IMR-90 (cell line): ENCODE data around the gene FAAP100. TPM values are rescaled to one million over a fixed set of nuclear protein-coding genes. Genes with fewer than 3 reads are reported as not detected.

Experiments
- ATAC-seq: fragments of 200-7000 bp; cut with Tn5 transposase; 2 replicates; pipeline ENCODE4 v1.9.1; 2020; ENCODE audit warnings: low read depth, mild to moderate bottlenecking, moderate library complexity
- BruUV-seq: library from RNA; stranded (reverse); fragments of 400-500 nt; replicated peaks from 2 replicates; lab custom pipeline; 2021; lab: Mats Ljungman, UMichigan
- CTCF ChIA-PET: fragments of 300-600 bp; formaldehyde crosslinking; extraction: SDS; loops from one replicate; lab custom pipeline; 2021; ENCODE audit warnings: antibody characterized with exemption; lab: Yijun Ruan, JAX
- POLR2A ChIA-PET: fragments of 300-600 bp; sonication (Branson Sonifier 250); formaldehyde crosslinking; loops from one replicate; lab custom pipeline; 2022; ENCODE audit warnings: antibody characterized with exemption; ENCODE audit not compliant: unreplicated experiment; lab: Charles Lee
- DNase-seq: peaks from one replicate; pipeline ENCODE4 v3.0.0; 2013
- H2AFZ ChIP-seq: replicated peaks from 2 replicates; pipeline ENCODE3; 2013; ENCODE audit warnings: low read length, mild to moderate bottlenecking; ENCODE audit not compliant: poor library complexity
- H2AK5ac ChIP-seq: 2 replicates; pipeline ENCODE4 v1.6.1; 2013; ENCODE audit warnings: low read depth, low read length, inconsistent platforms
- H2AK9ac ChIP-seq: replicated peaks from 2 replicates; pipeline ENCODE3; 2013; ENCODE audit warnings: mild to moderate bottlenecking, low read depth, low read length, moderate library complexity; ENCODE audit not compliant: poor library complexity
- H2BK120ac ChIP-seq: 2 replicates; pipeline ENCODE4 v1.6.1; 2013; ENCODE audit warnings: low read depth, low read length, inconsistent platforms
- H2BK15ac ChIP-seq: 3 replicates; pipeline ENCODE4 v1.6.1; 2013; ENCODE audit warnings: low read depth, low read length, inconsistent platforms
- H2BK20ac ChIP-seq: 2 replicates; pipeline ENCODE4 v1.6.1; 2013; ENCODE audit warnings: low read depth, mild to moderate bottlenecking, inconsistent platforms, low read length, moderate library complexity
- H2BK5ac ChIP-seq: 2 replicates; pipeline ENCODE4 v1.6.1; 2013; ENCODE audit warnings: mild to moderate bottlenecking, low read depth, low read length, inconsistent platforms; ENCODE audit not compliant: poor library complexity, severe bottlenecking
- H3K14ac ChIP-seq: replicated peaks from 2 replicates; pipeline ENCODE4 v1.6.1; 2013; ENCODE audit warnings: low read depth, low read length, inconsistent platforms
- H3K18ac ChIP-seq: 2 replicates; pipeline ENCODE4 v1.6.1; 2013; ENCODE audit warnings: low read depth, low read length, control low read depth
- H3K23ac ChIP-seq: 2 replicates; pipeline ENCODE4 v1.6.1; 2013; ENCODE audit warnings: low read depth, low read length, inconsistent platforms
- H3K27ac ChIP-seq: 2 replicates; pipeline ENCODE4 v1.5.1; 2013; ENCODE audit warnings: mild to moderate bottlenecking, control low read depth, low read length; ENCODE audit not compliant: insufficient read depth
- H3K27me3 ChIP-seq: 2 replicates; pipeline ENCODE4 v1.6.1; 2013; ENCODE audit warnings: low read length; ENCODE audit not compliant: control insufficient read depth, insufficient read depth
- H3K36me3 ChIP-seq: 2 replicates; pipeline ENCODE4 v1.6.1; 2013; ENCODE audit warnings: low read length, mixed read lengths; ENCODE audit not compliant: control insufficient read depth, insufficient read depth
- H3K4ac ChIP-seq: 2 replicates; pipeline ENCODE4 v1.6.1; 2013; ENCODE audit warnings: low read depth, low read length, inconsistent platforms
- H3K4me1 ChIP-seq: 2 replicates; pipeline ENCODE4 v1.6.1; 2013; ENCODE audit warnings: low read length, mixed read lengths; ENCODE audit not compliant: control insufficient read depth, insufficient read depth
- H3K4me2 ChIP-seq: 2 replicates; pipeline ENCODE4 v1.6.1; 2013; ENCODE audit warnings: low read depth, mild to moderate bottlenecking, control low read depth, low read length, moderate library complexity
- H3K4me3 ChIP-seq: 2 replicates; pipeline ENCODE4 v1.5.1; 2013; ENCODE audit warnings: low read depth, mild to moderate bottlenecking, control low read depth, low read length, moderate library complexity; ENCODE audit not compliant: insufficient read depth
- H3K56ac ChIP-seq: 2 replicates; pipeline ENCODE4 v1.6.1; 2013; ENCODE audit warnings: low read length, inconsistent platforms; ENCODE audit not compliant: insufficient read depth; ENCODE audit errors: extremely low read depth
- H3K79me1 ChIP-seq, 2 experiments: 2 replicates each; pipeline ENCODE4 v1.6.1; 2013; ENCODE audit warnings: low read length in 2 of 2, inconsistent platforms in 1 of 2, low read depth in 1 of 2
- H3K9ac ChIP-seq: 2 replicates; pipeline ENCODE4 v1.6.1; 2013; ENCODE audit warnings: low read depth, low read length, control low read depth
- H3K9me1 ChIP-seq: 2 replicates; pipeline ENCODE4 v1.6.1; 2013; ENCODE audit warnings: low read length, inconsistent platforms; ENCODE audit not compliant: insufficient read depth
- H3K9me3 ChIP-seq: 2 replicates; pipeline ENCODE4 v1.6.1; 2013; ENCODE audit warnings: low read length; ENCODE audit not compliant: control insufficient read depth, insufficient read depth
- H4K20me1 ChIP-seq: 2 replicates; pipeline ENCODE4 v1.6.1; 2013; ENCODE audit warnings: low read length, inconsistent platforms; ENCODE audit not compliant: insufficient read depth
- H4K5ac ChIP-seq: 2 replicates; pipeline ENCODE4 v1.6.1; 2013; ENCODE audit warnings: mild to moderate bottlenecking, low read depth, low read length, control low read depth
- H4K8ac ChIP-seq, 2 experiments: 2 replicates each; pipeline ENCODE4 v1.6.1; 2013; ENCODE audit warnings: low read depth in 2 of 2, low read length in 2 of 2, control low read depth in 1 of 2, inconsistent platforms in 1 of 2
- H4K91ac ChIP-seq: 2 replicates; pipeline ENCODE4 v1.6.1; 2013; ENCODE audit warnings: low read depth, low read length, inconsistent platforms; ENCODE audit not compliant: insufficient read depth
- BHLHE40 ChIP-seq: fragments of 150-350 bp; IDR thresholded peaks from 2 replicates; pipeline ENCODE4 v1.6.1; 2016; ENCODE audit warnings: mild to moderate bottlenecking, low read depth, low read length
- CHD1 ChIP-seq: IDR thresholded peaks from 2 replicates; pipeline ENCODE4 v1.6.1; 2012; ENCODE audit warnings: low read depth, low read length, improper control_type of control experiment
- ELK1 ChIP-seq: fragments of 150-350 bp; IDR thresholded peaks from 2 replicates; pipeline ENCODE4 v1.6.1; 2016; ENCODE audit warnings: low read depth, mild to moderate bottlenecking, low read length, moderate library complexity, borderline replicate concordance
- FOS ChIP-seq: fragments of 150-350 bp; IDR thresholded peaks from 2 replicates; pipeline ENCODE4 v1.6.1; 2016; ENCODE audit warnings: low read depth, low read length
- MAFK ChIP-seq: IDR thresholded peaks from 2 replicates; pipeline ENCODE4 v1.6.1; 2012; ENCODE audit warnings: low read depth, low read length, improper control_type of control experiment
- MAZ ChIP-seq: IDR thresholded peaks from 2 replicates; pipeline ENCODE4 v1.6.1; 2012; ENCODE audit warnings: low read depth, mild to moderate bottlenecking, low read length, improper control_type of control experiment, moderate library complexity, borderline replicate concordance
- MXI1 ChIP-seq: IDR thresholded peaks from 2 replicates; pipeline ENCODE4 v1.6.1; 2012; ENCODE audit warnings: low read depth, mild to moderate bottlenecking, low read length, moderate library complexity, borderline replicate concordance
- NFE2L2 ChIP-seq: fragments of 150-350 bp; IDR thresholded peaks from 2 replicates; pipeline ENCODE4 v1.6.1; 2016; ENCODE audit warnings: low read depth, mild to moderate bottlenecking, low read length
- RCOR1 ChIP-seq: IDR thresholded peaks from 2 replicates; pipeline ENCODE4 v1.6.1; 2012; ENCODE audit warnings: mild to moderate bottlenecking, low read length, improper control_type of control experiment; ENCODE audit not compliant: insufficient replicate concordance
- SMC3 ChIP-seq: fragments of 150-350 bp; IDR thresholded peaks from 2 replicates; pipeline ENCODE4 v1.6.1; 2016; ENCODE audit warnings: low read depth, mild to moderate bottlenecking, antibody characterized with exemption, low read length, moderate library complexity
- USF2 ChIP-seq: fragments of 150-350 bp; IDR thresholded peaks from 2 replicates; pipeline ENCODE4 v1.6.1; 2017; ENCODE audit warnings: mild to moderate bottlenecking, antibody characterized with exemption, low read length, low read depth
- WGBS, 2 experiments: methylation state at CpG; one replicate each; pipeline versions ENCODE4 v1.1.5 to v1.1.7; 2013; ENCODE audit warnings: missing lambda C conversion rate in 2 of 2; ENCODE audit not compliant: insufficient read length in 1 of 2; ENCODE audit errors: extremely low coverage in 2 of 2; 5-methylcytosine and 5-hydroxymethylcytosine counted together
- dilution Hi-C: fragments of 300-500 bp; cut with HindIII; formaldehyde crosslinking; loops from one replicate; pipeline ENCODE4 v1.14.3; 2018; ENCODE audit warnings: low sequenced_read_pairs; ENCODE audit not compliant: unreplicated experiment
- in situ Hi-C: fragments of 300-500 bp; cut with MboI; formaldehyde crosslinking; loops from 3 replicates; pipeline ENCODE4 v1.14.3; 2019; ENCODE audit warnings: low sequenced_read_pairs, inconsistent platforms, mixed read lengths
- intact Hi-C: fragments of 100-400 bp; cut with micrococcal nuclease; formaldehyde crosslinking; loops from 2 replicates; pipeline ENCODE4 v1.10.0; 2022
- polyA plus RNA-seq, 3 experiments: library from polyadenylated mRNA; depleted of rRNA; stranded (reverse); fragments of >200 nt; gene quantifications; 2 replicates each; pipeline ENCODE4 v1.2.3, GENCODE V29; 2012; ENCODE audit warnings: low replicate concordance in 1 of 3
- total RNA-seq: library from RNA; depleted of rRNA; stranded (reverse); fragments of >200 nt; gene quantifications from 2 replicates; pipeline ENCODE4 v1.2.3, GENCODE V29; 2012

Gene FAAP100
- total and polyA plus RNA-seq, 2 of the 4 experiments (the other 2 are of a cell fraction) = 7.9 to 24.8 TPM

- no TSS peak for BruUV-seq
- peaks cover 40% of the 10 kb centered on the region for H4K20me1 ChIP-seq
- ChIA-PET POLR2A (interaction anchor here (1.5 kb wide), 1 partner anchor 10 kb away, joined by 4 read pairs; no protein-coding TSS in a partner anchor), CTCF (no interaction called here)
- H2AFZ ChIP-seq = no peak overlapping the region
- H4K8ac ChIP-seq = peak overlapping the region in 1 of 2 experiments; percentile 53; a peak in 1 of 4 replicates
- H3K27me3 ChIP-seq = no peaks in the 10 kb centered on the region
- WGBS, 2 experiments = 100% methylated on average over 1 of the region's 3 CpGs; no CpG with 5 or more reads in 1 of the 2 experiments
- H2BK20ac ChIP-seq = peak overlapping the region; percentile 80
- peak overlapping the region; percentile 61; the same call in 1 of the 2 replicates for H3K18ac ChIP-seq
- H3K36me3 ChIP-seq = peaks cover 32% of the 10 kb centered on the region
- ATAC-seq = no peak
- H3K14ac ChIP-seq = 0 out of 2 replicates have a peak overlapping the region, but pooled peaks have one; percentile 11
- H3K9me1 ChIP-seq = peaks cover 51% of the 10 kb centered on the region
- no peak overlapping the region for H3K4me2 ChIP-seq
- no peak overlapping the region for H2AK9ac ChIP-seq
- H3K9me3 ChIP-seq = no peaks in the 10 kb centered on the region
- intact Hi-C loops (no loop called here), dilution Hi-C loops (no loop called here), in situ Hi-C loops (no loop called here)
- H3K4me1 ChIP-seq = peaks cover 31% of the 10 kb centered on the region
- H3K56ac ChIP-seq = no peak overlapping the region
- H3K79me1 ChIP-seq = peaks cover 44 to 92% of the 10 kb centered on the region in 2 experiments
- TF ChIP-seq MXI1 (no peak), CHD1 (no peak), ELK1 (no peak), FOS (no peak), USF2 (no peak), MAFK (no peak), NFE2L2 (no peak), BHLHE40 (no peak), RCOR1 (no peak), SMC3 (no peak), MAZ (no peak)
- H3K27ac ChIP-seq = no peak overlapping the region
- DNase-seq = no peak
- H3K4ac ChIP-seq = peak overlapping the region; percentile 77
- no peak overlapping the region for H3K9ac ChIP-seq
- peak overlapping the region; percentile 48 for H2BK5ac ChIP-seq
- H3K4me3 ChIP-seq = no peak overlapping the region
- H3K23ac ChIP-seq = peak overlapping the region; percentile 21; the same call in 1 of the 2 replicates
- H4K5ac ChIP-seq = no peak overlapping the region; the same call in 1 of the 2 replicates
- H4K91ac ChIP-seq = peak overlapping the region; percentile 65
- H2BK15ac ChIP-seq = peak overlapping the region; percentile 35; the same call in 2 of the 3 replicates
- H2AK5ac ChIP-seq = peak overlapping the region; percentile 90
- peak overlapping the region; percentile 67 for H2BK120ac ChIP-seq
Measured at GRCh38 chr17:81575836-81576235, 23.7 kb upstream of the FAAP100 start.
